ENCODE results near the gene EHBP1. TPM values are rescaled to one million over a fixed set of nuclear protein-coding genes. Genes with fewer than 3 reads are reported as not detected.

EHBP1 gene
- polyA plus RNA-seq, 3 donors = 4.2 to 6.1 (median 6.0) TPM

- TF ChIP-seq CTCF (IDR thresholded peaks at IDR 0.05) = no peak
- no peaks in the 10 kb centered on the region for H3K27me3 Mint-ChIP-seq (ENCODE audit: low read depth in 3 of 3)
- 97% methylated on average over 7 of the region's 7 CpGs for WGBS (ENCODE audit: insufficient coverage)
- intact Hi-C loops (cut with micrococcal nuclease) = no loop called here
- Histone ChIP-seq H3K27me3 (ENCODE audit: control insufficient read depth in 2 of 2, insufficient read depth in 2 of 2, low read length in 2 of 2) (no peaks in the 10 kb centered on the region), H4K20me1 (ENCODE audit: insufficient read depth, low read length) (no peaks in the 10 kb centered on the region), H3K4me1 (ENCODE audit: control insufficient read depth in 1 of 2, insufficient read depth in 2 of 2, low read length in 2 of 2) (no peaks in the 10 kb centered on the region), H3K4me2 (replicated peaks; ENCODE audit: extremely low read depth, low read length, poor library complexity, severe bottlenecking) (no peak overlapping the region), H3K27ac (ENCODE audit: low read depth in 1 of 2, low read length in 2 of 2) (no peak overlapping the region), H3K79me2 (ENCODE audit: insufficient read depth, low read length) (no peaks in the 10 kb centered on the region), H2AFZ (ENCODE audit: insufficient read depth, low read depth, low read length, poor library complexity, severe bottlenecking) (no peak overlapping the region), H3K9ac (ENCODE audit: insufficient read depth, low read length, poor library complexity, severe bottlenecking) (no peak overlapping the region), H3K4me3 (replicated peaks in 1 of 3; ENCODE audit: low read depth in 2 of 3, low read length in 3 of 3) (no peak overlapping the region), H3K36me3 (replicated peaks in 1 of 2; ENCODE audit: control insufficient read depth in 1 of 2, insufficient read depth in 2 of 2, low read length in 2 of 2) (no peaks in the 10 kb centered on the region), H3K9me3 (replicated peaks in 1 of 2; ENCODE audit: control insufficient read depth in 1 of 2, insufficient read depth in 1 of 2, low read length in 2 of 2) (no peaks in the 10 kb centered on the region)
- no peak for DNase-seq
- no peak overlapping the region for H3K4me3 Mint-ChIP-seq
- H3K9me3 Mint-ChIP-seq = no peaks in the 10 kb centered on the region
- no peaks in the 10 kb centered on the region for H3K4me1 Mint-ChIP-seq
- H3K27ac Mint-ChIP-seq = no peak overlapping the region
- peaks cover 3 to 8% of the 10 kb centered on the region in 2 donors for H3K36me3 Mint-ChIP-seq
Measured at GRCh38 chr2:62964671-62965070, 259.2 kb downstream of the EHBP1 start.

- no peak for DNase-seq
- H3K36me3 ChIP-seq (replicated peaks in 1 of 2; ENCODE audit: control insufficient read depth in 1 of 2, insufficient read depth in 2 of 2, low read length in 2 of 2) = no peaks in the 10 kb centered on the region
- H3K79me2 ChIP-seq (ENCODE audit: insufficient read depth, low read length) = no peaks in the 10 kb centered on the region
- no peak overlapping the region for H3K4me3 ChIP-seq (replicated peaks in 1 of 3; ENCODE audit: low read depth in 2 of 3, low read length in 3 of 3)
- Mint-ChIP-seq H3K9me3 (no peaks in the 10 kb centered on the region), H3K27me3 (ENCODE audit: low read depth in 3 of 3) (no peaks in the 10 kb centered on the region), H3K4me3 (no peak overlapping the region), H3K27ac (no peak overlapping the region), H3K36me3 (peaks cover 3 to 5% of the 10 kb centered on the region in 2 donors), H3K4me1 (no peaks in the 10 kb centered on the region)
- no peak for TF ChIP-seq CTCF (IDR thresholded peaks at IDR 0.05)
- no peak overlapping the region for H3K27ac ChIP-seq (ENCODE audit: low read depth in 1 of 2, low read length in 2 of 2)
- intact Hi-C loops (cut with micrococcal nuclease) = no loop called here
- H2AFZ ChIP-seq (ENCODE audit: insufficient read depth, low read depth, low read length, poor library complexity, severe bottlenecking) = no peak overlapping the region
- H3K4me1 ChIP-seq (ENCODE audit: control insufficient read depth in 1 of 2, insufficient read depth in 2 of 2, low read length in 2 of 2) = no peaks in the 10 kb centered on the region
- no peaks in the 10 kb centered on the region for H3K27me3 ChIP-seq (ENCODE audit: control insufficient read depth in 2 of 2, insufficient read depth in 2 of 2, low read length in 2 of 2)
- H4K20me1 ChIP-seq (ENCODE audit: insufficient read depth, low read length) = no peaks in the 10 kb centered on the region
- no peaks in the 10 kb centered on the region for H3K9me3 ChIP-seq (replicated peaks in 1 of 2; ENCODE audit: control insufficient read depth in 1 of 2, insufficient read depth in 1 of 2, low read length in 2 of 2)
- H3K4me2 ChIP-seq (replicated peaks; ENCODE audit: extremely low read depth, low read length, poor library complexity, severe bottlenecking) = no peak overlapping the region
- H3K9ac ChIP-seq (ENCODE audit: insufficient read depth, low read length, poor library complexity, severe bottlenecking) = no peak overlapping the region
- 100% methylated on average over 2 of the region's 6 CpGs for WGBS (ENCODE audit: insufficient coverage)
Measured at GRCh38 chr2:62966991-62967390, 261.5 kb downstream of the EHBP1 start.

All from CD14-positive monocyte (primary cell).